Measurements from ENCODE around the gene QRFP. TPM values are rescaled to one million over a fixed set of nuclear protein-coding genes. Genes with fewer than 3 reads are reported as not detected.

The QRFP gene
- total RNA-seq, 1 experiment from 2014 or later = not detected

- no peak overlapping the region for H3K9ac ChIP-seq (ENCODE audit: low read length)
- no peaks in the 10 kb centered on the region for H3K9me2 ChIP-seq (replicated peaks; ENCODE audit: insufficient read depth, low read length)
- H3K27me3 ChIP-seq (ENCODE audit: low read length) = no peaks in the 10 kb centered on the region
- no peak overlapping the region for H3K4me3 ChIP-seq (ENCODE audit: low read length)
- H3K36me3 ChIP-seq (ENCODE audit: insufficient read depth, low read length) = no peaks in the 10 kb centered on the region
- H4K20me1 ChIP-seq (ENCODE audit: insufficient read depth, low read depth, low read length) = no peaks in the 10 kb centered on the region
- H3K27ac ChIP-seq (ENCODE audit: low read length) = no peak overlapping the region
- DNase-seq = no peak
- H2AFZ ChIP-seq (ENCODE audit: low read length) = no peak overlapping the region
- no peaks in the 10 kb centered on the region for H3K79me2 ChIP-seq (ENCODE audit: low read length)
- peaks cover 10% of the 10 kb centered on the region; the same call in 1 of the 2 replicates for H3K4me1 ChIP-seq (ENCODE audit: low read length)
- H3K9me3 ChIP-seq (ENCODE audit: low read length) = no peaks in the 10 kb centered on the region
- H3K4me2 ChIP-seq (ENCODE audit: low read depth, low read length, poor library complexity, severe bottlenecking) = no peak overlapping the region
Observed at GRCh38 chr9:130934702-130935647, 38.4 kb upstream of the QRFP start.

- Histone ChIP-seq H4K20me1 (ENCODE audit: insufficient read depth, low read depth, low read length) (no peaks in the 10 kb centered on the region), H3K4me1 (ENCODE audit: low read length) (peaks cover 10% of the 10 kb centered on the region; the same call in 1 of the 2 replicates), H3K27ac (ENCODE audit: low read length) (no peak overlapping the region), H3K79me2 (ENCODE audit: low read length) (no peaks in the 10 kb centered on the region), H3K9ac (ENCODE audit: low read length) (no peak overlapping the region), H3K9me3 (ENCODE audit: low read length) (no peaks in the 10 kb centered on the region), H3K4me2 (ENCODE audit: low read depth, low read length, poor library complexity, severe bottlenecking) (no peak overlapping the region), H3K36me3 (ENCODE audit: insufficient read depth, low read length) (no peaks in the 10 kb centered on the region), H3K4me3 (ENCODE audit: low read length) (no peak overlapping the region), H3K9me2 (replicated peaks; ENCODE audit: insufficient read depth, low read length) (no peaks in the 10 kb centered on the region), H2AFZ (ENCODE audit: low read length) (no peak overlapping the region), H3K27me3 (ENCODE audit: low read length) (no peaks in the 10 kb centered on the region)
- no peak for DNase-seq
Observed at GRCh38 chr9:130934246-130934645, 37.6 kb upstream of the QRFP start.

DNA sequence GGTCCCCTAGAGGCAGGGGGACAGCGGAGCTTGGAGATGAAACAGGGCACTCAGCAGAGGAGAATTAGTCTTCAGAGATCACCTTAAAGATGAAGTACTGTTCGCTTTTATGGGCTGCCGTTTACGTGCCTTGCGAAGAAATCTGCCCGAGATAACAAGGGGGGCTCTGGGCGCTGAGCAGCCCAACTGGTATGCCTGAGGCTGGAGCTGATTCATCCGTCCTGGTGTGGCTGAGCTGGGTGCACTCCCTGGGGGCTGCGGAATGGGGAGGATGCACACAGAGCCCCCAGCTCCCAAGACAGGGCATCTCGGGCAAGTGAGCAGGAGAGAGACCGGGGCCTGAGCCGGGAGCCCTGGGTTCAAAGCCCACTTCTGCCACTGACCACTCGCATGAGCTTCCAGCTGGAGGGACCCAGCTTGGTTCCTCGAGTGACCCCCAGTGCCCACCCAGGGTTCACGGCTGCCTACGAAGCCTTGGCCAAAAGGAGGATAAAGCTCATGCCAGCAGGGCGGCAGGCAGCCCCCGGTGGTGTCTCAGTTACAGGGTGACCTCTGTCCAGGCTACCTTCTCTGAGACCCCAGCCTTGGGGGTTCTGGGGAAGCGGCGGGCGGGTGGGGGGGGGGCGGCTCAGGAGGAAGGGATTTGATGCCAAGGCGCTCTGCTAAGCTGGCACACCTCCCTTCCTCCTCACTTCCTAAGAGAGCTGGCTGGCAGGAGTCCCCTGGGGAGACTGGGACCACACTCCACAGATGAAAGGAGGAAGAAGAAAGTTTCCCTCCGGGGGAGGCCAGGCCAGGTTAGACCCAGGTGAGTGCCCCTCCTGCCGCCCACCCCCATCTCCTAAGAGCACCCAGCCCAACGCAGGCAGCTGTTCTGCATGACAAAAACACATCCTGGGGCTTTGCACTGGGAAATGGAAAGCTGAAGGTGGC lies 36.8 kb upstream of the QRFP start:
- Histone ChIP-seq H3K9ac (ENCODE audit: low read length) (no peak overlapping the region), H2AFZ (ENCODE audit: low read length) (no peak overlapping the region), H3K27me3 (ENCODE audit: low read length) (no peaks in the 10 kb centered on the region), H3K4me3 (ENCODE audit: low read length) (no peak overlapping the region), H3K9me2 (replicated peaks; ENCODE audit: insufficient read depth, low read length) (no peaks in the 10 kb centered on the region), H3K9me3 (ENCODE audit: low read length) (no peaks in the 10 kb centered on the region), H3K36me3 (ENCODE audit: insufficient read depth, low read length) (no peaks in the 10 kb centered on the region), H3K4me1 (ENCODE audit: low read length) (peaks cover 10% of the 10 kb centered on the region; the same call in 1 of the 2 replicates), H4K20me1 (ENCODE audit: insufficient read depth, low read depth, low read length) (no peaks in the 10 kb centered on the region), H3K79me2 (ENCODE audit: low read length) (no peaks in the 10 kb centered on the region), H3K4me2 (ENCODE audit: low read depth, low read length, poor library complexity, severe bottlenecking) (no peak overlapping the region), H3K27ac (ENCODE audit: low read length) (no peak overlapping the region)
- DNase-seq = no peak

DNA sequence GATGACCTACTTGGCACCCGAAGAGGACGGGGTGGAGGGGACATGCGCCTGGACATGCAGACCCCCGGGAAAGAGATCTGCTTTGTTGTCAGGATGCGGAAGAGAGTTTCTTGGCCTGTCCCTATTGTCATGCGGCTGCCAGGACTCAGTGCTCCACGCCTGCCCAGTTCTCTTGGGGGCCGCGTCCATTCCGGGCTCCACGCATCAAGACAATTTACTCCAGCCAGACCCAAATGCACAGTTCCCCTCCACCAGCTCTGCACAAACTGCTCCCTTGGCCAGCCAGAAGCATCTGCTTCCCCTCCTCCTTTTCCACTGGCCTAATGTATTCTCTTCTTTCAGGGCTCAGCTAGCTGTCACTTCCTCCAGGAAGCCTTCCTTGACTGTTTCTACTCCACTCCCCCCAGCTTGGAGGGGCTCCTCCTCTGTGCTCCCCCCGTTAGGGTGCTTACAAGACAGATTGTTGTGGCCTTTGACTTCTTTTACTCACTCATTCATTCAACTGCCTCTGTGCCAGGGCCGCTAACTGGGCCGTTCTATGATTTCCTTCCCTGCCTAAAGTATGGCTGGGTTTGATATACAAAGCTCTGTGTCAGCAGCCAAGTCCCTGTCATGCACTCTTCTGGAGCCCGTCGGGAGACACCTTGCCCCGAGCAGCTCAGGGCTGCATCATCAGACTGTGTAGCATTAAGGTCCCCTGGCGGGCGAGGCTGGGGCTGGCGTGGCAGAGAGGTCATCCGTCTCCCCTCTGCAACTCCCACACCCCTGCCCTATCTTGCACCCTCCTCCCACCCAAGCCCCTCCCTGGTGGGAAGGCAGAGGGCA lies 35.9 kb upstream of the QRFP start:
- H3K9ac ChIP-seq (ENCODE audit: low read length) = no peak overlapping the region
- no peak overlapping the region for H3K4me2 ChIP-seq (ENCODE audit: low read depth, low read length, poor library complexity, severe bottlenecking)

DNA sequence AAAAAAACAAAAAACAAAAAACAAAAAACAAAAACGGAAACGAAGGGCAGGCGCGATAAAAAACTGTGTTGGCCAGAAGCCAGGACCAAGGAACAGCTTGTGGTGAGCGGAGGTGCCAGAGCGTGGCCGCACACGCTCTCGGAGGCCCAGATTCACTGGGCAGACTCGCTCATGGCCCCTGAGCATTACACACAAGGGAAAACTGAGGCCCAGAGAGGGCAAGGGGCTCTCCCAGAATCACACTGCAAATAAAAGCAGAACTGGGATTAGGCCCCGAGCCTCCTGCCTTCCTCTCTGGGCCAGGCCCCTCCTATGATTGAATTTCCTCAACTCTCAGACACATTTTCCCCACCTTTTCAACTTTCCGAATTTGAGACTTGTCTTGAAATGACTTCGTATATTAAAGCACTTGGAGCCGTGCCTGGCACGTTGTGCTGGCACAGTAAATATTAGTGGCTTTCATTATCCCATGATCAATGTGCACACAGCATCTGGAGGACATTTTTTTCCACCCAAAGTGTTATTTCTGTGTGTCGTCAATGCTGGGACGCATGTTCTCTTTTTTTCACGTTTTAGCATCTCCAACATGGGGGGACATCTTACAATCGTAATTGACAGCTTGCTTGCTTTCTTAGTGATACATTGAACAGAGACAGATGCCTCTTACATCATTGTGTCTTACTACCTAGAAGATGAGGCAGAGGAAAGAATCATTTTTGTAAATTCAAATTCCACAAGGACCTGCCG lies 35.1 kb upstream of the QRFP start:
- H3K27ac ChIP-seq (ENCODE audit: low read length) = no peak overlapping the region
- H3K4me1 ChIP-seq (ENCODE audit: low read length) = peaks cover 10% of the 10 kb centered on the region
- H4K20me1 ChIP-seq (ENCODE audit: insufficient read depth, low read depth, low read length) = no peaks in the 10 kb centered on the region
- no peak overlapping the region for H3K4me2 ChIP-seq (ENCODE audit: low read depth, low read length, poor library complexity, severe bottlenecking)
- H3K4me3 ChIP-seq (ENCODE audit: low read length) = no peak overlapping the region
- no peak for DNase-seq
- no peaks in the 10 kb centered on the region for H3K79me2 ChIP-seq (ENCODE audit: low read length)
- H3K9me3 ChIP-seq (ENCODE audit: low read length) = no peaks in the 10 kb centered on the region
- no peaks in the 10 kb centered on the region for H3K9me2 ChIP-seq (replicated peaks; ENCODE audit: insufficient read depth, low read length)
- no peak overlapping the region for H3K9ac ChIP-seq (ENCODE audit: low read length)
- no peaks in the 10 kb centered on the region for H3K27me3 ChIP-seq (ENCODE audit: low read length)
- H3K36me3 ChIP-seq (ENCODE audit: insufficient read depth, low read length) = no peaks in the 10 kb centered on the region
- no peak overlapping the region for H2AFZ ChIP-seq (ENCODE audit: low read length)

More for the DNA sequence above, 35.9 kb upstream of the QRFP start:
- no peaks in the 10 kb centered on the region for H3K27me3 ChIP-seq (ENCODE audit: low read length)
- no peak overlapping the region for H3K27ac ChIP-seq (ENCODE audit: low read length)
- no peaks in the 10 kb centered on the region for H4K20me1 ChIP-seq (ENCODE audit: insufficient read depth, low read depth, low read length)
- DNase-seq = peak; percentile 56
- no peaks in the 10 kb centered on the region for H3K36me3 ChIP-seq (ENCODE audit: insufficient read depth, low read length)
- no peaks in the 10 kb centered on the region for H3K79me2 ChIP-seq (ENCODE audit: low read length)
- no peaks in the 10 kb centered on the region for H3K9me3 ChIP-seq (ENCODE audit: low read length)
- no peak overlapping the region for H3K4me3 ChIP-seq (ENCODE audit: low read length)
- H3K9me2 ChIP-seq (replicated peaks; ENCODE audit: insufficient read depth, low read length) = no peaks in the 10 kb centered on the region
- H2AFZ ChIP-seq (ENCODE audit: low read length) = no peak overlapping the region
- H3K4me1 ChIP-seq (ENCODE audit: low read length) = peaks cover 10% of the 10 kb centered on the region

GRCh38 chr9:130930804-130931349 lies 34.3 kb upstream of the QRFP start:
- H3K36me3 ChIP-seq (ENCODE audit: insufficient read depth, low read length) = no peaks in the 10 kb centered on the region
- H3K9me3 ChIP-seq (ENCODE audit: low read length) = no peaks in the 10 kb centered on the region
- no peaks in the 10 kb centered on the region for H3K79me2 ChIP-seq (ENCODE audit: low read length)
- DNase-seq = no peak
- no peaks in the 10 kb centered on the region for H3K9me2 ChIP-seq (replicated peaks; ENCODE audit: insufficient read depth, low read length)
- no peaks in the 10 kb centered on the region for H4K20me1 ChIP-seq (ENCODE audit: insufficient read depth, low read depth, low read length)
- H3K9ac ChIP-seq (ENCODE audit: low read length) = no peak overlapping the region
- H3K27me3 ChIP-seq (ENCODE audit: low read length) = no peaks in the 10 kb centered on the region
- no peak overlapping the region for H2AFZ ChIP-seq (ENCODE audit: low read length)
- peaks cover 6% of the 10 kb centered on the region for H3K4me1 ChIP-seq (ENCODE audit: low read length)
- no peak overlapping the region for H3K27ac ChIP-seq (ENCODE audit: low read length)
- no peak overlapping the region for H3K4me2 ChIP-seq (ENCODE audit: low read depth, low read length, poor library complexity, severe bottlenecking)
- no peak overlapping the region for H3K4me3 ChIP-seq (ENCODE audit: low read length)

DNA sequence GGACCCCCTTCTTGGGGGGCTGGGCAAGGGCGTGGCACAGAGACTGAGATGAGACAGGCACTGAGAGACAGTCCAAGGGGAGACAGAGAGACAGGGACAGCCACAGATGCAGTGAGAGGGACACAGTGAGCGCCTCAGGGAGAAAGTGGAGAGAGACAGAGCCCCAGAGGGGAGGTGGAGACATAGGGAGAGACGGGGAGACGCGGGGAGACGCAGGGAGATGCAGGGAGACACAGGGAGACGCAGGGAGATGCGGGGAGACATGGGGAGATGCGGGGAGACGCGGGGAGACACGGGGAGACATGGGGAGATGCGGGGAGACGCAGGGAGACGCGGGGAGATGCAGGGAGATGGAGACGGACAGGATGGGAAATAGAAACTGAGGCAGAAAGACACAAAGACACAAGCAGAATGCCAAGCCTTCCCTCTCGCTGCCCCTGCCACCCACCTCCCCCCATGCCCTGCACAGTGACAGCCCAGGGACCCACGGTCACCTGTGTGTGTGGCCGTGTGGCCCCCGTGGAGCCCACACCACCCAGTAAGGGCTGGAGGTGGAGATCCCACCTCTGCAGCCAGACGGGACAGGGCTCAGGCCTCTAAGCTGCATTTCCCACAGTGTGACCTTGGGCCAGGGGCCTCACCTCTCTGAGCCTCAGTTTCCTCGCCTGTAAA lies 33.7 kb upstream of the QRFP start:
- H4K20me1 ChIP-seq (ENCODE audit: insufficient read depth, low read depth, low read length) = no peaks in the 10 kb centered on the region
- no peaks in the 10 kb centered on the region for H3K9me3 ChIP-seq (ENCODE audit: low read length)
- no peak overlapping the region for H3K4me2 ChIP-seq (ENCODE audit: low read depth, low read length, poor library complexity, severe bottlenecking)
- no peaks in the 10 kb centered on the region for H3K9me2 ChIP-seq (replicated peaks; ENCODE audit: insufficient read depth, low read length)
- H3K27me3 ChIP-seq (ENCODE audit: low read length) = no peaks in the 10 kb centered on the region
- no peaks in the 10 kb centered on the region for H3K36me3 ChIP-seq (ENCODE audit: insufficient read depth, low read length)
- no peaks in the 10 kb centered on the region for H3K79me2 ChIP-seq (ENCODE audit: low read length)
- DNase-seq = no peak
- no peak overlapping the region for H3K27ac ChIP-seq (ENCODE audit: low read length)
- no peak overlapping the region for H2AFZ ChIP-seq (ENCODE audit: low read length)
- no peak overlapping the region for H3K4me3 ChIP-seq (ENCODE audit: low read length)
- peaks cover 6% of the 10 kb centered on the region for H3K4me1 ChIP-seq (ENCODE audit: low read length)
- no peak overlapping the region for H3K9ac ChIP-seq (ENCODE audit: low read length)

Measured in Karpas-422 (cell line).